Kidney epithelial cell (primary cell): Measurements from ENCODE around the gene KRTAP12-4. TPM values are rescaled to one million over a fixed set of nuclear protein-coding genes. Genes with fewer than 3 reads are reported as not detected.

Source experiments
- DNase-seq: peaks from one replicate; pipeline ENCODE4 v3.0.0-alpha.2; 2010; ENCODE audit warnings: low read depth
- H3K27me3 ChIP-seq: 2 replicates; pipeline ENCODE4 v1.6.0; 2011; ENCODE audit warnings: low read length; ENCODE audit not compliant: control insufficient read depth, insufficient read depth
- H3K36me3 ChIP-seq: 2 replicates; pipeline ENCODE4 v1.5.1; 2011; ENCODE audit warnings: low read length; ENCODE audit not compliant: control insufficient read depth, insufficient read depth
- H3K4me3 ChIP-seq: 2 replicates; pipeline ENCODE4 v1.5.1; 2011; ENCODE audit warnings: low read depth, mild to moderate bottlenecking, control low read depth, low read length
- total RNA-seq: library from RNA; depleted of rRNA; stranded (reverse); fragments of >200 nt; gene quantifications from 2 replicates; pipeline ENCODE4 v1.2.3, GENCODE V29; 2015
- TF ChIP-seq, protein P1 (sequence below): IDR thresholded peaks from 2 replicates; pipeline ENCODE4 v1.5.1; 2011; ENCODE audit warnings: mild to moderate bottlenecking, moderate library complexity, low read length, control low read depth, inconsistent platforms; ENCODE audit not compliant: insufficient read depth, poor library complexity, severe bottlenecking

KRTAP12-4 gene
- total RNA-seq, 1 donor from 2014 or later: not detected

DNA sequence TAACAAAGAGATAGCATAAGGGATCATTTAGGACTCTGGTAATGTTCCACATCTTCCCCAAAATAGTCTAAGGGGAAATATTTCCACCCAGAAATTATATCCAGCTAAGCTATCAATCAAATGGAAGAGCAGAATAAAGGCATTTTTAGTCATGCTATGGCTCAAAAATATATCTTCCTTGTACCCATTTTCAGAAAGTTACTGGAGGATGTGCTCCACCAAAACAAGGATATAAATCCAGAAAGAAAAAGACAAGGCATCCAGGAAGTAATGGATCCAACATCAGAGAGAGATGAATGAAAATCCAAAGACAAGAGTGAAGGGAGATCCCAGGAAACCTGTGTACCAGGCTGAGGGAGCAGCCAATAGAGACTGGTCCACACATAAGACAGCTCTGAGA is 45.3 kb downstream of the KRTAP12-4 start:
- Histone ChIP-seq H3K4me3 (no peak overlapping the region), H3K27me3 (no peaks in the 10 kb centered on the region), H3K36me3 (no peaks in the 10 kb centered on the region)
- no peak for DNase-seq
- TF ChIP-seq, protein P1, sequence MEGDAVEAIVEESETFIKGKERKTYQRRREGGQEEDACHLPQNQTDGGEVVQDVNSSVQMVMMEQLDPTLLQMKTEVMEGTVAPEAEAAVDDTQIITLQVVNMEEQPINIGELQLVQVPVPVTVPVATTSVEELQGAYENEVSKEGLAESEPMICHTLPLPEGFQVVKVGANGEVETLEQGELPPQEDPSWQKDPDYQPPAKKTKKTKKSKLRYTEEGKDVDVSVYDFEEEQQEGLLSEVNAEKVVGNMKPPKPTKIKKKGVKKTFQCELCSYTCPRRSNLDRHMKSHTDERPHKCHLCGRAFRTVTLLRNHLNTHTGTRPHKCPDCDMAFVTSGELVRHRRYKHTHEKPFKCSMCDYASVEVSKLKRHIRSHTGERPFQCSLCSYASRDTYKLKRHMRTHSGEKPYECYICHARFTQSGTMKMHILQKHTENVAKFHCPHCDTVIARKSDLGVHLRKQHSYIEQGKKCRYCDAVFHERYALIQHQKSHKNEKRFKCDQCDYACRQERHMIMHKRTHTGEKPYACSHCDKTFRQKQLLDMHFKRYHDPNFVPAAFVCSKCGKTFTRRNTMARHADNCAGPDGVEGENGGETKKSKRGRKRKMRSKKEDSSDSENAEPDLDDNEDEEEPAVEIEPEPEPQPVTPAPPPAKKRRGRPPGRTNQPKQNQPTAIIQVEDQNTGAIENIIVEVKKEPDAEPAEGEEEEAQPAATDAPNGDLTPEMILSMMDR: no peak

DNA sequence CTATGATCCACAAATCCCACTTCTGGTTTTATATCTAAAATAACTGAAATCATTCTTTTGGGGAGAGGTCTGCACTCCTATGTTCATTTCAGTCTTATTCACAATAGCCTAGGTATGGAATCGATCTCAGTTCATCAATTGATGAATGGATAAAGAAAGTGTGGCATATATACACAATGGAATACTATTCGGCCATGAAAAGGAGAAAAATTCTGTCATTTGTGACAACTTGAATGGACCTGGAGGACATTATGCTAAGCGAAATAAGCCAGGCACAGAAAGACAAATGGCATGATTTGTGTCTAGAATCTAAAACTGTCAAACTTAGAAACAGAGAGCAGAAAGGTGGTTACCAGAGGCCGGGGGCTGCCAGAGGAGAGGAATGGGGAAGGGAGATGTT is 48.0 kb downstream of the KRTAP12-4 start:
- DNase-seq: no peak
- Histone ChIP-seq H3K4me3 (no peak overlapping the region), H3K27me3 (no peaks in the 10 kb centered on the region), H3K36me3 (no peaks in the 10 kb centered on the region)
- TF ChIP-seq, protein P1: no peak

Other genes starting within 250 kb of the KRTAP12-4 start
- 3.4 and 3.6 TPM in 2 replicates for gene LRRC3, start 199.1 kb downstream of the KRTAP12-4 start, total RNA-seq
- gene KRTAP10-1, start 114.5 kb downstream of the KRTAP12-4 start, total RNA-seq: not detected in 2 replicates
- not detected in 2 replicates for gene KRTAP10-2, start 103.2 kb downstream of the KRTAP12-4 start, total RNA-seq
- not detected in 2 replicates for gene KRTAP10-3, start 95.9 kb downstream of the KRTAP12-4 start, total RNA-seq
- not detected in 2 replicates for gene KRTAP10-4, start 80.9 kb downstream of the KRTAP12-4 start, total RNA-seq
- not detected in 2 replicates for gene KRTAP10-5, start 74.1 kb downstream of the KRTAP12-4 start, total RNA-seq
- gene KRTAP10-6, start 62.2 kb downstream of the KRTAP12-4 start, total RNA-seq: not detected in 2 replicates
- gene KRTAP10-7, start 54.1 kb downstream of the KRTAP12-4 start, total RNA-seq: not detected in 2 replicates
- gene KRTAP10-8, start 42.6 kb downstream of the KRTAP12-4 start, total RNA-seq: not detected in 2 replicates
- not detected in 2 replicates for gene KRTAP10-9, start 27.6 kb downstream of the KRTAP12-4 start, total RNA-seq
- not detected in 2 replicates for gene KRTAP10-10, start 17.3 kb downstream of the KRTAP12-4 start, total RNA-seq
- gene KRTAP10-11, start 8.2 kb downstream of the KRTAP12-4 start, total RNA-seq: not detected in 2 replicates
- not detected in 2 replicates for gene KRTAP12-3, start 3.3 kb upstream of the KRTAP12-4 start, total RNA-seq
- gene KRTAP12-2, start 12.3 kb upstream of the KRTAP12-4 start, total RNA-seq: not detected in 2 replicates
- not detected in 2 replicates for gene KRTAP12-1, start 27.5 kb upstream of the KRTAP12-4 start, total RNA-seq
- not detected in 2 replicates for gene KRTAP10-12, start 42.5 kb upstream of the KRTAP12-4 start, total RNA-seq
- gene TSPEAR, start 56.9 kb upstream of the KRTAP12-4 start, total RNA-seq: not detected in 2 replicates
- 39.5 and 40.6 TPM in 2 replicates for gene UBE2G2, start 147.2 kb upstream of the KRTAP12-4 start, total RNA-seq
- gene SUMO3, start 163.4 kb upstream of the KRTAP12-4 start, total RNA-seq: 60.9 and 61.7 TPM in 2 replicates
- gene PTTG1IP, start 219.0 kb upstream of the KRTAP12-4 start, total RNA-seq: 538 and 561 TPM in 2 replicates